Fibroblast of lung (primary cell): Measurements from ENCODE around the gene ARMC3.

Source experiments
- EZH2 ChIP-seq: IDR thresholded peaks from 2 replicates; pipeline ENCODE4 v1.5.1; 2012; ENCODE audit warnings: low read length, control low read depth, mild to moderate bottlenecking; ENCODE audit errors: missing control alignments
- TF ChIP-seq, protein P1 (sequence below), 2 donors: IDR thresholded peaks in 1 of 2; conservative IDR thresholded peaks in 1 of 2; 1 replicate in 1 of 2; 2 replicates in 1 of 2; pipeline ENCODE4 v1.5.1; 2011 to 2012; ENCODE audit warnings: low read length in 2 of 2, control low read depth in 1 of 2, inconsistent platforms in 1 of 2, low read depth in 1 of 2, mild to moderate bottlenecking in 1 of 2

DNA sequence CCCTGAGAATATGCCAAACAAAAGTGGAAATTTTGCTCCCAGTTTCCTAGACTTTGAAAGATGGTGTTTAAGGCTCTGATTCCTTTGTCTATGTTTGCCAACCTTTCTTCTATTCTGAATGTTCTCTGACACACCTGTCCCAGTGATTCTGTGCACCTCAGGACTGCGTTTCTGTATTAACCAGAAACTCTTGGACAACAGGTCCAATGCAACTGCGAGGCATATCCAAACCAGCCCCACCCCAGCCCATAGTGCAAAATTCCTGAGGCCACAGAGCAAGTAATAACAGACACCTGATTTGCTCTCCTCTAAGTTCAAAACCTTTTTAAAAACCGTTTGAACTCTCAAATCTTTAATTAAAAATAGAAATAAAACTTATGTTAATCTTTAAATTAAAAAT lies 130.5 kb downstream of the ARMC3 start:
- TF ChIP-seq, protein P1, sequence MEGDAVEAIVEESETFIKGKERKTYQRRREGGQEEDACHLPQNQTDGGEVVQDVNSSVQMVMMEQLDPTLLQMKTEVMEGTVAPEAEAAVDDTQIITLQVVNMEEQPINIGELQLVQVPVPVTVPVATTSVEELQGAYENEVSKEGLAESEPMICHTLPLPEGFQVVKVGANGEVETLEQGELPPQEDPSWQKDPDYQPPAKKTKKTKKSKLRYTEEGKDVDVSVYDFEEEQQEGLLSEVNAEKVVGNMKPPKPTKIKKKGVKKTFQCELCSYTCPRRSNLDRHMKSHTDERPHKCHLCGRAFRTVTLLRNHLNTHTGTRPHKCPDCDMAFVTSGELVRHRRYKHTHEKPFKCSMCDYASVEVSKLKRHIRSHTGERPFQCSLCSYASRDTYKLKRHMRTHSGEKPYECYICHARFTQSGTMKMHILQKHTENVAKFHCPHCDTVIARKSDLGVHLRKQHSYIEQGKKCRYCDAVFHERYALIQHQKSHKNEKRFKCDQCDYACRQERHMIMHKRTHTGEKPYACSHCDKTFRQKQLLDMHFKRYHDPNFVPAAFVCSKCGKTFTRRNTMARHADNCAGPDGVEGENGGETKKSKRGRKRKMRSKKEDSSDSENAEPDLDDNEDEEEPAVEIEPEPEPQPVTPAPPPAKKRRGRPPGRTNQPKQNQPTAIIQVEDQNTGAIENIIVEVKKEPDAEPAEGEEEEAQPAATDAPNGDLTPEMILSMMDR (conservative IDR thresholded peaks at IDR 0.05 in 1 of 2, IDR thresholded peaks at IDR 0.05 in 1 of 2; ENCODE audit: low read depth in 1 of 2, low read length in 2 of 2) = no peak
- TF ChIP-seq EZH2 = no peak
